SK-N-DZ (cell line): ENCODE results near the gene IFT52.

Source experiments
- DNase-seq: peaks from one replicate; pipeline ENCODE4 v3.0.0-alpha.2; 2015; ENCODE audit warnings: low spot score

The IFT52 gene

DNA sequence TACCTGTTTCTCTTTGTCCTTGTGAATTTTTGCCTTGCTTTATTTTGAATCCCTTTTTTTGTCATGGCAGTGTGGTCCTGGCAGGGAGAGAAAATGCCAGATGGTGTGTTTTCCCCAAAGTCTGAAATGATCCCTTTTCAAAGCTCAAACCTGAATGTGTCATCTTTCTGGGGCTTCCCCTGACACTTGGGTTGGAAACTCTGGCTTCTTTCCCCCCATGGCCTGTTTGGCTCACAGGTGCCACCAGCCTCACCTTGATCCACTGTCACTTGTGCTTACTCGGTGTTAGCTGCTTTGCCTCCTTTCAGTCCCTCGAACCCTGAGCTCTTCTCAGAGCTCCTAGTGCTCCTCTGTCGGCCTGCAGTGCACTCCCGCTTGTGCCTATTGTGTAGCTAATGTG is 98.4 kb downstream of the IFT52 start:
- DNase-seq, result no peak

DNA sequence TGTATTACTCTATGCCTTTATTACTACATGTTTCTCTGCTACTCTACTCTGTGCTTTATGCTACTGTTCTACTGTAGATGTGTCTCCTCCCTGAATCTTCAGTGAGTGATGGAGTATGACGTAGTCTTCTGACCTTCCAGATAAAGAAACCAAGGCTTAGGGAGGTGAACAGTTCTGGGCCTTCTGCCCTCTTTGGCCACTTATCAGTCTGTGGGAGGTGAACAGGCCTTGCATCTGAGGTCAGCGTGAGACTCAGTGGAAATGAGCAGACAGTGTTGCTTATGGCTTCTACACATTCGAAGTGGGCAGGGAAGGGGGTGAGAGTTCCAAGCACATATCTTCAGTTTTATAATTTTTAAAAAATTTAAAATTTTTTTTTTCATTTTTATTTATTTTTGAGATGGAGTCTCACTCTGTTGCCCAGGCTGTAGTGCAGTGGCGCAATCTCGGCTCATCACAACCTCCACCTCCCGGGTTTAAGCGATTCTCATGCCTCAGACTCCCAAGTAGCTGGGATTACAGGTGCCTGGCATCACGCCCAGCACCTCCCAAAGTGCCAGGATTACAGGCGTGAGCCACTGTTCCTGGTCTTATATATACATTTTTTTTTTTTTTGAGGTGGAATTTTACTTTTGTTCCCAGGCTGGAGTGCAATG is 100.3 kb downstream of the IFT52 start:
- no peak for DNase-seq

DNA sequence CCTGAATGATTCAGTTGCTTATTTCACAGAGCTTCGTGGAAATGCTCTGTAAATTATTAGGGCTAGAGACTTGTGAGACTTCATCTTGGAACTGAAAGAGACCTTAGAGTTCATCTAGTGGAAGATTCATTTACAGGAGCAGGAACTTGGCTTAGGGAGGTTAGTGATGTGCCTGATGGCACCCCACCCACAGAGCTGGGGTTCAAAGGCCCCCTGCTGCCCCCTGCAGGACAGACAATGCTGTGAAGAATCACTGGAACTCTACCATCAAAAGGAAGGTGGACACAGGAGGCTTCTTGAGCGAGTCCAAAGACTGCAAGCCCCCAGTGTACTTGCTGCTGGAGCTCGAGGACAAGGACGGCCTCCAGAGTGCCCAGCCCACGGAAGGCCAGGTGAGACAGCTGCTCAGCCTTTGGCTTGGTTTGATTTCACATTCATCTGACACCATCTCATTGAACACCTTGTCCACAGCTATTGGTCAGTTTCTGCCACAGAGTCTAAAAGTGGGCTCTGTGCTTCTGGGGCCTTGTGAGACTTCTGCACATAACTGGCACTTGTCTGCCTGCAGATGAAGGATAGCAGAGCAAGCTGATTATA is 101.3 kb downstream of the IFT52 start:
- DNase-seq, result peak; percentile 54

DNA sequence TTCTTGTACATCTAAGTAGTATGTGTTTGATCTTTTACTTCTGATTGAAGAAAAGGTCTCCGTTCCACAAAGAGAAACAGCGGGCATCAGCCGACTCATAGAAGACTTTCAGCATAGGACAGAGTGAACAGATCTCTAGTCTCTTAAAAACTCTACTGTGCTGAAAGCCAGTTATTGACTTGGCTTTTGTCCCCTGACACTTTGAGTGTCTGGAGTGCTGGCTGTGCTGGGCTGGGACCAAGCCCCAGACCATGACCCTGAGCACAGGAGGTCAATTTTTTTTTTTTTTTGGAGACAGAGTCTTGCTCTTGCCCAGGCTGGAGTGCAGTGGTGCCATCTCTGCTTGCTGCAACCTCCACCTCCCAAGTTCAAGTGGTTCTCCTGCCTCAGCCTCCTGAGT is 104.0 kb downstream of the IFT52 start:
- no peak for DNase-seq

DNA sequence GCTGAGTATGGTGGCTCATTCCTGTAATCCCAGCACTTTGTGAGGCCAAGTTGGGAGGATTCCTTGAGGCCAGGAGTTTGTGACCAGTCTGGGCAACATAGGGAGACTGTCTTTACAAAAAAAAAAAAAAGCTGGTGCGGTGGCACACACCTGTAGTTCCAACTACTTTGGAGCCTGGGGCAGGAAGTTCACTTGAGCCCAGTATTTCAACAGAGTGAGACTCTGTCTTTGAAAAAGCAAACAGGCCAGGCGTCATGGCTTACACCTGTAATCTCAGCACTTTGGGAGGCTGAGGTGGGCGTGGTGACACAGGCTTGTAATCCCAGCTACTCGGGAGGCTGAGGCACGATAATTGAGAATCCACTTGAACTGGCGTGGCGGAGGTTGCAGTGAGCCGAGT is 104.8 kb downstream of the IFT52 start:
- no peak for DNase-seq
